Peyer's patch (tissue), 4 donors: ENCODE data around the gene PTH1R. TPM values are rescaled to one million over a fixed set of nuclear protein-coding genes. Genes with fewer than 3 reads are reported as not detected.

Experiments used
- DNase-seq, 3 donors: peaks; one replicate each; pipeline ENCODE4 v3.0.0-alpha.2; 2017 to 2019
- H3K27ac ChIP-seq, 4 donors: fragments of 200-600 bp; sonication (generic); one replicate each; pipeline ENCODE4 v1.5.1; 2016 to 2019
- H3K27me3 ChIP-seq, 2 donors: fragments of 200-600 bp; sonication (generic); one replicate each; pipeline ENCODE4 v1.5.1; 2019
- H3K36me3 ChIP-seq, 3 donors: fragments of 200-600 bp; sonication (generic); one replicate each; pipeline ENCODE4 v1.5.1; 2016 to 2019
- H3K4me1 ChIP-seq, 4 donors: fragments of 200-600 bp; sonication (generic); one replicate each; pipeline ENCODE4 v1.5.1; 2016 to 2019
- H3K4me3 ChIP-seq, 4 donors: fragments of 200-600 bp; sonication (generic); 1 replicate in 3 of 4; 2 replicates in 1 of 4; pipeline ENCODE4 v1.5.1; 2016 to 2019; ENCODE audit warnings: mild to moderate bottlenecking in 1 of 4
- H3K9me3 ChIP-seq, 4 donors: fragments of 200-600 bp; sonication (generic); one replicate each; pipeline ENCODE4 v1.5.1; 2016 to 2019; ENCODE audit warnings: mild to moderate bottlenecking in 1 of 4
- CTCF ChIP-seq, 6 experiments: fragments of 450-650 bp in 4 of 6; fragments of 200-600 bp in 2 of 6; sonication (generic) in 1 of 6; IDR thresholded peaks; one replicate each; pipeline ENCODE4 v1.5.1; 2017 to 2019; ENCODE audit warnings: antibody characterized with exemption in 6 of 6, mild to moderate bottlenecking in 3 of 6, moderate library complexity in 1 of 6
- POLR2A ChIP-seq, 2 donors: fragments of 450-650 bp; IDR thresholded peaks; one replicate each; pipeline ENCODE4 v1.5.1; 2017; ENCODE audit warnings: antibody characterized with exemption in 2 of 2, mild to moderate bottlenecking in 2 of 2, moderate library complexity in 2 of 2
- total RNA-seq, 4 donors: library from RNA; depleted of rRNA; stranded (reverse); fragments of >200 nt; gene quantifications; one replicate each; pipeline ENCODE4 v1.1.0, GENCODE V29; 2016

The PTH1R gene
- total RNA-seq, 4 donors from 2014 or later, result 2.4 to 12.4 (median 5.7) TPM

GRCh38 chr3:46882377-46883053 lies 5.0 kb downstream of the PTH1R start:
- Histone ChIP-seq H3K27ac (peak overlapping the region; percentile 62 to 82 (median 70)), H3K27me3 (peaks cover 0 to 24% of the 10 kb centered on the region in 2 donors), H3K4me3 (peak overlapping the region; percentile 40 to 59 (median 48)), H3K36me3 (no peaks in the 10 kb centered on the region), H3K4me1 (peaks cover 0 to 25% (median 13%) of the 10 kb centered on the region in 4 donors), H3K9me3 (no peaks in the 10 kb centered on the region)
- DNase-seq, result no peak
- no peak for TF ChIP-seq POLR2A (IDR thresholded peaks at IDR 0.05)
- TF ChIP-seq CTCF (IDR thresholded peaks at IDR 0.05), result no peak

GRCh38 chr3:46883054-46883829 lies 5.7 kb downstream of the PTH1R start:
- no peaks in the 10 kb centered on the region for H3K9me3 ChIP-seq
- H3K4me1 ChIP-seq, result peaks cover 0 to 25% (median 13%) of the 10 kb centered on the region in 4 donors
- peaks cover 0 to 24% of the 10 kb centered on the region in 2 donors for H3K27me3 ChIP-seq
- H3K27ac ChIP-seq, result peak overlapping the region; percentile 62 to 82 (median 70)
- H3K4me3 ChIP-seq, result peak overlapping the region; percentile 40 to 59 (median 48)
- H3K36me3 ChIP-seq, result no peaks in the 10 kb centered on the region
- no peak for DNase-seq
- TF ChIP-seq CTCF (IDR thresholded peaks at IDR 0.05) (no peak), POLR2A (IDR thresholded peaks at IDR 0.05) (no peak)

GRCh38 chr3:46883830-46884185 lies 6.3 kb downstream of the PTH1R start:
- H3K9me3 ChIP-seq, result no peaks in the 10 kb centered on the region
- TF ChIP-seq CTCF (IDR thresholded peaks at IDR 0.05) (no peak), POLR2A (IDR thresholded peaks at IDR 0.05) (no peak)
- H3K36me3 ChIP-seq, result no peaks in the 10 kb centered on the region
- no peak for DNase-seq
- H3K27ac ChIP-seq, result peak overlapping the region in 1 of 4 donors; percentile 70
- H3K4me3 ChIP-seq, result peak overlapping the region in 3 of 4 donors; percentile 40 to 59 (median 47)
- peaks cover 0 to 25% (median 13%) of the 10 kb centered on the region in 4 donors for H3K4me1 ChIP-seq
- H3K27me3 ChIP-seq, result peaks cover 0 to 24% of the 10 kb centered on the region in 2 donors

- Histone ChIP-seq H3K27me3 (peaks cover 0 to 24% of the 10 kb centered on the region in 2 donors), H3K36me3 (no peaks in the 10 kb centered on the region), H3K9me3 (no peaks in the 10 kb centered on the region), H3K27ac (no peak overlapping the region), H3K4me1 (peaks cover 0 to 25% (median 13%) of the 10 kb centered on the region in 4 donors), H3K4me3 (no peak overlapping the region)
- no peak for DNase-seq
- TF ChIP-seq POLR2A (IDR thresholded peaks at IDR 0.05) (no peak), CTCF (IDR thresholded peaks at IDR 0.05) (no peak)
Observed at GRCh38 chr3:46884427-46884826, 6.9 kb downstream of the PTH1R start.

- H3K9me3 ChIP-seq, result no peaks in the 10 kb centered on the region
- no peaks in the 10 kb centered on the region for H3K36me3 ChIP-seq
- no peak overlapping the region for H3K4me3 ChIP-seq
- H3K27me3 ChIP-seq, result peaks cover 0 to 24% of the 10 kb centered on the region in 2 donors
- DNase-seq, result no peak
- H3K27ac ChIP-seq, result no peak overlapping the region
- H3K4me1 ChIP-seq, result peaks cover 0 to 25% (median 13%) of the 10 kb centered on the region in 4 donors
- no peak for TF ChIP-seq CTCF (IDR thresholded peaks at IDR 0.05)
- TF ChIP-seq POLR2A (IDR thresholded peaks at IDR 0.05), result no peak
Observed at GRCh38 chr3:46884929-46885328, 7.4 kb downstream of the PTH1R start.
